Liver (tissue), 3 donors: ENCODE results near the gene QPCT.
"Not testable (repeated sequence)": the region's sequence is repeated elsewhere in the genome, so short reads cannot be mapped to it uniquely, and the experiment has no call there.

Experiments
- CTCF ChIP-seq: fragments of 150-350 bp; IDR thresholded peaks from 2 replicates; pipeline ENCODE4 v1.5.1; 2017; ENCODE audit warnings: improper control_type of control experiment, low read depth, low read length; ENCODE audit not compliant: missing input control
- EGR1 ChIP-seq, 2 donors: IDR thresholded peaks; 2 replicates each; pipeline ENCODE4 v1.6.1; 2016 to 2018; ENCODE audit warnings: antibody characterized with exemption in 2 of 2, low read depth in 2 of 2
- TAF1 ChIP-seq: conservative IDR thresholded peaks from 2 replicates; pipeline ENCODE4 v1.6.1; 2016; ENCODE audit warnings: antibody characterized with exemption, mild to moderate bottlenecking
- donor health status: healthy.
- donor health status: healthy.

DNA sequence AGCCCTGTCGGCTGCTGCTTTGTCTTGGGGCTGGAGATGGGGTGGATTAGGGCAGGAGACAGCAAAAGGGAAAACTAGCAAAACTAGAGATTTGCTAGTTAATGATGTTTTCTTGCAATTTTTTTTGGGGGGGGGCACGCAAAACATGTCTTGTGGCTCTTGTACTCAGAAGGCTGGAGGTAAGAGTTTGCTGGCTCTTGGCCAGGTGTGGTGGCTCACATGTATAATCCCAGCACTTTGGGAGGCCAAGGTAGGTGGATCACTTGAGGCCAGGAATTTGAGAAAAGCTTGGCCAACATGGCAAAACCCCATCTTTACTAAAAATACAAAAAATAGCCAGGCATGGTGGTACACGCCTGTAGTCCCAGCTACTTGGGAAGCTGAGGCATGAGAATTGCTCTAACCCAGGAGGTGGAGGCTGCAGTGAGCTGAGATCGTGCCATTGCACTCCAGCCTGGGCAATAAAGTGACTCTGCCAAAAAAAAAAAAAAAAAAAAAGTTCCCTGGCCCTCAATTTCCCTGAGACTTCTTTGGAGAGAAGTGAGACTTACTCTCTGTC lies 69.6 kb downstream of the QPCT start:
- not testable (repeated sequence) for TF ChIP-seq CTCF; TAF1; EGR1 (IDR thresholded peaks at IDR 0.05; ENCODE audit: low read depth in 2 of 2)
